ENCODE results near the gene RAB27B. TPM values are rescaled to one million over a fixed set of nuclear protein-coding genes. Genes with fewer than 3 reads are reported as not detected.

The RAB27B gene
- total RNA-seq, 1 donor from 2014 or later = 0.11 TPM

- intact Hi-C loops (cut with DNase I) = no loop called here
- Histone ChIP-seq H3K4me1 (no peaks in the 10 kb centered on the region), H3K27ac (no peak overlapping the region), H3K9me3 (no peaks in the 10 kb centered on the region), H3K4me3 (no peak overlapping the region), H3K27me3 (no peaks in the 10 kb centered on the region), H3K36me3 (no peaks in the 10 kb centered on the region)
- no peak for DNase-seq (ENCODE audit: low spot score in 2 of 2)
- TF ChIP-seq, protein P1, sequence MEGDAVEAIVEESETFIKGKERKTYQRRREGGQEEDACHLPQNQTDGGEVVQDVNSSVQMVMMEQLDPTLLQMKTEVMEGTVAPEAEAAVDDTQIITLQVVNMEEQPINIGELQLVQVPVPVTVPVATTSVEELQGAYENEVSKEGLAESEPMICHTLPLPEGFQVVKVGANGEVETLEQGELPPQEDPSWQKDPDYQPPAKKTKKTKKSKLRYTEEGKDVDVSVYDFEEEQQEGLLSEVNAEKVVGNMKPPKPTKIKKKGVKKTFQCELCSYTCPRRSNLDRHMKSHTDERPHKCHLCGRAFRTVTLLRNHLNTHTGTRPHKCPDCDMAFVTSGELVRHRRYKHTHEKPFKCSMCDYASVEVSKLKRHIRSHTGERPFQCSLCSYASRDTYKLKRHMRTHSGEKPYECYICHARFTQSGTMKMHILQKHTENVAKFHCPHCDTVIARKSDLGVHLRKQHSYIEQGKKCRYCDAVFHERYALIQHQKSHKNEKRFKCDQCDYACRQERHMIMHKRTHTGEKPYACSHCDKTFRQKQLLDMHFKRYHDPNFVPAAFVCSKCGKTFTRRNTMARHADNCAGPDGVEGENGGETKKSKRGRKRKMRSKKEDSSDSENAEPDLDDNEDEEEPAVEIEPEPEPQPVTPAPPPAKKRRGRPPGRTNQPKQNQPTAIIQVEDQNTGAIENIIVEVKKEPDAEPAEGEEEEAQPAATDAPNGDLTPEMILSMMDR (IDR thresholded peaks at IDR 0.05) = no peak
Measured at GRCh38 chr18:54857499-54857898, 29.2 kb downstream of the RAB27B start.

GRCh38 chr18:54859667-54860421 lies 31.6 kb downstream of the RAB27B start:
- no peak overlapping the region for H3K27ac ChIP-seq
- TF ChIP-seq, protein P1 (IDR thresholded peaks at IDR 0.05) = no peak
- no peaks in the 10 kb centered on the region for H3K27me3 ChIP-seq
- no peak overlapping the region for H3K4me3 ChIP-seq
- H3K4me1 ChIP-seq = no peaks in the 10 kb centered on the region
- intact Hi-C loops (cut with DNase I) = no loop called here
- no peaks in the 10 kb centered on the region for H3K9me3 ChIP-seq
- no peak for DNase-seq (ENCODE audit: low spot score in 2 of 2)
- no peaks in the 10 kb centered on the region for H3K36me3 ChIP-seq

- no peak overlapping the region for H3K27ac ChIP-seq
- no peaks in the 10 kb centered on the region for H3K4me1 ChIP-seq
- H3K9me3 ChIP-seq = no peaks in the 10 kb centered on the region
- no peaks in the 10 kb centered on the region for H3K36me3 ChIP-seq
- H3K4me3 ChIP-seq = no peak overlapping the region
- intact Hi-C loops (cut with DNase I) = no loop called here
- TF ChIP-seq, protein P1 (IDR thresholded peaks at IDR 0.05) = no peak
- no peak for DNase-seq (ENCODE audit: low spot score in 2 of 2)
- no peaks in the 10 kb centered on the region for H3K27me3 ChIP-seq
Measured at GRCh38 chr18:54860941-54861340, 32.7 kb downstream of the RAB27B start.

GRCh38 chr18:54867131-54867530 lies 38.9 kb downstream of the RAB27B start:
- no peaks in the 10 kb centered on the region for H3K9me3 ChIP-seq
- TF ChIP-seq, protein P1 (IDR thresholded peaks at IDR 0.05) = no peak
- no peaks in the 10 kb centered on the region for H3K27me3 ChIP-seq
- no peaks in the 10 kb centered on the region for H3K4me1 ChIP-seq
- no peak overlapping the region for H3K4me3 ChIP-seq
- H3K27ac ChIP-seq = no peak overlapping the region
- H3K36me3 ChIP-seq = no peaks in the 10 kb centered on the region
- intact Hi-C loops (cut with DNase I) = no loop called here
- no peak for DNase-seq (ENCODE audit: low spot score in 2 of 2)

DNA sequence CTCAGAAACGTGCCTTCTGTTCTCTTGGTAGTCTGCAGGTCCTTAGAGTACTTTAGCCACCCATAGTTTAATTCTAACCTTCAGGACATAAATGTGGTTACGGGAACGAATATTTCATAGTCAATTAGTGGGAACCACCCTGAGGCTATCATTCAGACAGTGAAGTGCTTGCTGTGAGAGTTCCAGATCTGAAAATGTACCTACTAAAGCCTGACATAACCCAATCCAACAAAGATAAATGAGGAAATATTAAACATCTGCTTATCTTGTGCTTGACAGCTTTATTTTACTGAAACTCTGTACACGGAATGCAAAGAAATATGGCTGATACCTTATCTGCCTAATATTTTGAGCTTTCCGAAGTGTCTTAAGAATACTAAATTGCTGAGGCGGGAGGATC lies 43.0 kb downstream of the RAB27B start:
- intact Hi-C loops (cut with DNase I) = no loop called here

More for the DNA sequence above, 43.0 kb downstream of the RAB27B start:
- H3K27me3 ChIP-seq = no peaks in the 10 kb centered on the region
- no peak overlapping the region for H3K4me3 ChIP-seq
- no peaks in the 10 kb centered on the region for H3K36me3 ChIP-seq
- no peak overlapping the region for H3K27ac ChIP-seq
- no peak for DNase-seq (ENCODE audit: low spot score in 2 of 2)
- no peaks in the 10 kb centered on the region for H3K4me1 ChIP-seq
- H3K9me3 ChIP-seq = no peaks in the 10 kb centered on the region
- TF ChIP-seq, protein P1 (IDR thresholded peaks at IDR 0.05) = no peak
